Stimulated activated CD4-positive, alpha-beta T cell treated with anti-CD3 and anti-CD28 coated beads, Interleukin-12 subunit alpha, Interleukin-12 subunit beta, amount 100 ng/mL, for 48 hours (primary cell): ENCODE measurements around the gene CACHD1.

Experiments
- DNase-seq, 3 donors: peaks; one replicate each; pipeline ENCODE4 v3.0.0-alpha.2; 2020; ENCODE audit warnings: low read depth in 2 of 3, low spot score in 1 of 3

The CACHD1 gene

DNA sequence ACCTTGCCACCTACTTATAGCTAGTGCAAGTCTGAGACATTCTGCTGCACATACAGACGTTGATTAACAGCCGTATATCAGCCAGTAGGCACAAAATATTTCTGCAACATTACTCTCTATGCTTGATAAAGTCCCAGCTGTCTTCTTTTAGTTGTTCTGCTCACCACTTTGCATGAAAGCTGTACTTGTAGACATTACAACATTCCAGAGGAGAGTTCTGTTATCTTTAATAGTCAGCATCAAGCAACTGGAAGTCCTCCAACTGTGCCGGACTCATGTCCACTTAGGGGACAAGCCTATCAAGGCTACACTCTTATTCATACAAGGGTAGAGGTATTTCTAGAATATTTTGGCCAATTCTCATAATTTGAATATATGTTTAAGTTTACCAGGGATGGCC lies 50.0 kb downstream of the CACHD1 start:
- DNase-seq, result no peak

DNA sequence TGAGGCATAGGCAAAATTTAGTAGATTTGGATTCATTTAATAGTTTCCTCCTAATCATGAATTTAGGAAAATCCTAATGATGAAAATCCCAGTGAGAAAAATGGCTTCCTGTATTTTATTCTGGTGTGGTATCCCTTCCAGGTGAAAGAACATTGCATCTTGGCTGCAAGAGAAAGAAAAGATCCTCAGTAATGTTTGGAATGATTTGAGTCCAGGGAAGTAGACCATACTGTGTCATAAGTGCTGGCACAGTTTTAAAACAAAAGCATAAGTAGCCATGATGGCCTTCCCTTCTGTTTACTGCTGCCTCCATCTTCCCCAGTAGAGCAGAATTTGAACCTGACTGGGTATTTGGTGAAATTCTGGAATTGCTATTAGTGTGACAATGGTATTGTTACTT lies 52.8 kb downstream of the CACHD1 start:
- DNase-seq, result no peak

DNA sequence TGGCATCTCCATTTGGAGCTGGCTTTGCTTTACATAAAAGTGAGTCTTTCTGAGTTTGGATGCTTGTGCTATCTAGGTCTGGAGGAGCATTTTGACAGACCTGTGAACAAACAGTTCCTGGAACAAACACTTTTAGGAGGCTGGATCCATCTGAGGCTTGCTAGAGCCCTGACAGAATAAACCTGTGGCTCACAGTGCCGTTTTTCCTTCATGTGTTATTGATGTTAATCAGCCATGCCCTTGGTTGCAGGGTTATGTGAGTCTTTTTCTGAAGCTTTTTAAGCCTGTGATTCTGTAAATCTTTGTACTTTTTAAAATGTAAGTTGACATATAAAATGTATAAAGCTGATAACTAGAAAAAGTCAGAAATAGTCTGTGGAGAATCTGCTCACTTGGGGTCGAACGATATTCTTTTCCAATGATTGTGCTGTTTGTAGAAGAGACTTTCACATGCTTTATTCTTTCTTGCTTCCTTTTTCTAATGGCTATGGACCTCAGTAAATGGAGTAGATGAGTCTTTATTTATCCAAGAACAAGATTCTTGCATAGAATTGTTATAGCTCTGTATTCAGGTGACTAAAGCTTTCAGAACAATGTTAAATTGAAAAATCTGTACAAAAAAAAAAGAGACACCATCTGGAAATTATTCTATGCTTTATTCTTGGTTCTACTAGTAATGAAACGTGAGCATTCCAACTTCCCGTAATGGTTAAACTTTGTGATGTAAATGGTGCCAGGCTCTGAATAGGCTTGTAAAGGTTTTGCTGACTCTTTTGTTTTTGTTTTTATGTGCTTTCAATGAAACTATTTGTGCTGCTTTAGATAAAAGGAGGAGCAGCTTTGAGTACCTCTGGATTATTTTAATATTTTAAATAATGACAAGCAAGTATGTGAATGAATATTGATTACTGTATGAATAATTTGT lies 53.7 kb downstream of the CACHD1 start:
- DNase-seq, result no peak

DNA sequence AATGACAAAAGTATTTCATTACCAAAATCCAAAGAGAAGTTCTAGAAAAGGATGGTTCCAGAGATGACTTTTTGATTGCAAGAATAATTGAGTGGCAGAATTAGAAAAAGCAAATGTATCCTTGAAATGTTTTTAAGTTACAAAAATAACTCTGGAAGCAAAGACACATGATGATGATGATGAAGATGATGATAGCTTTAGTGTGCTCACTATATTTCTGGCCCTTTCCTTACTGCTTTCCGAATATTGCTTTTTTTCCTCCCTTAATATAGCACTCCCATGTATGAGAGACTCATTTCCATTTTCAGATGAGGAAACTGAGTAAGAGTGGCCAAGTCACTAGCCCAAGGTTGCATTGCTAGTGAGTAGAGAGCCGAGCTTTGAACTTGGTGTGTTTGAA lies 54.7 kb downstream of the CACHD1 start:
- no peak for DNase-seq

DNA sequence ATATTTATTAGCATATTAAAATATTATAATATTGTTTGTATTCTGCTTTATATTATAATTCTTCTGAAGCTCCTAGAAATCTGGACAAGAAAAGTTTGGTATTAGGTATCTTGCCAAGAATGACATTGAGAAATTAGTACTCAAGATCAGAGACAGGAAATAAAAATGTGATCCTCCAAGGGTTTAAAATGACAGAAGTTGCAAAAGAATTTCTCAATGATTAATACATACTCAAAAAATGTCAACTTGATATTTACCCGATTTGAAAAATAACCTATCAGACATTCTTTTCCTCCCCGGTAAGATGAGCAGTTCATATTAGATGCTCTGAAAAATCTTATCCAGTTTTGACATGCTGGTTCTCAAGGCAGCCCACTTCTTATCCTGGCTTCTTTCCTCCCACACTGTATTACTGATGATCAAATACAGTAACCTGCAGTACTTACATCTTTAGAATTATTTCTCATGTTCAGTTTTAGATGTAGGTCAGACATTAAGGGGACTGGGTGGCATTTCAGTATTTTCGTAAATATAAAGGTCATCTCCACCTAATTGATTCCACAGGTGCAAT lies 55.3 kb downstream of the CACHD1 start:
- no peak for DNase-seq

DNA sequence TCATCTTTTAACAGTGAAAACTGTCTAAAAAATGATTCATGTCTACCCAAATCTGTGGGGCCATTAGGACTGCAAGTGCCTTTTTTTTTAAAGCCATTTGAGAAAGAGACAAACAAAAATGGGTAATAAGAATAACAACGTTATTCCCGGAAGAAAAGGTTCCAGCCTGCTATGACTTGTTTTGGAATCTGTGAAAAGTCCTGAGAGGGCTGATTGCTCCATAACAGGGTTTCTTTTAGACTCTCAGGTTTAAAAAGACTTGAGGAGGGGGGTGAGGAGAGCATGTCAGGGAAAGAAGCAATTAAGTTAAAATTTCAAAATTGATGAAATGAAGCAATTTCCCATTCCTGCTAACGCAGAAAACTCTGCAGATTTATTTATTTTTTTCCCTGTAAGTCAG lies 56.4 kb downstream of the CACHD1 start:
- no peak for DNase-seq

DNA sequence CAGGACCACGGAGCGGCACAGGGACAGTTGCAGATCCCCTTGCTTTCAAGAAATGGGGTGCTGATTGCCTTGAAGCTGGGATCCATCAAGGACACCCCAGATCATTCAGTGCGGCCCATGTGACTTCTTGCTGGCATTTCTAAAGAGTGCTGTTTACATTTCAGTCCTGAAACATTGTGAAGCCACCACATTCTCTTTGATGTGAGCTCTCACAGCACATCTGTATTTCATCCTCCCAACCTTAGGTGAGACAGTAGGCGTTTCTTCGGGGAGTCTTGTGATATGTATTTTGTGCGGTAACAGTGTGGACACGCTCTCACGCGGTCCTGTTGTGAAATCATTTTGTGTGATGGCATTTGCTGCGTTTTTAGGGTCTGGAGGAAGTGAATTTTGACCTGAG lies 57.2 kb downstream of the CACHD1 start:
- no peak for DNase-seq

DNA sequence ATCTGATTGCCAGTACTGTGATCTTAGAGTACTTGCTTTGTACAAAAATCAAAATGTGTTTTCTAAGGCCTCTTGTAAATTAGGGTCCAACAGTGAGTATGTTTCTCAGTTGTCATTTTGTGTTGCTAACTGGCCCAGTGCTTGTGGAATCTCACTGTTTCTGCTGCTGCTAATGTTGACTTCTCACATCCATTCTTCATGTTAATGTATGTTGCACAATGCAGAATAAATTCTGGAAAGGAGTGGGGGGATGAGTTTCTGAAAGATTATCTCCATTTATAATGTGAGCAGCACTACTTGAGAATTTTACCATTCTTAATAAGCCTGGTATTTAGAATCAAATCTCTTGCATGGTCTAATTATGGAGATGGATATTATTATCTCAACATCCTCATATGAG lies 57.9 kb downstream of the CACHD1 start:
- DNase-seq, result no peak

DNA sequence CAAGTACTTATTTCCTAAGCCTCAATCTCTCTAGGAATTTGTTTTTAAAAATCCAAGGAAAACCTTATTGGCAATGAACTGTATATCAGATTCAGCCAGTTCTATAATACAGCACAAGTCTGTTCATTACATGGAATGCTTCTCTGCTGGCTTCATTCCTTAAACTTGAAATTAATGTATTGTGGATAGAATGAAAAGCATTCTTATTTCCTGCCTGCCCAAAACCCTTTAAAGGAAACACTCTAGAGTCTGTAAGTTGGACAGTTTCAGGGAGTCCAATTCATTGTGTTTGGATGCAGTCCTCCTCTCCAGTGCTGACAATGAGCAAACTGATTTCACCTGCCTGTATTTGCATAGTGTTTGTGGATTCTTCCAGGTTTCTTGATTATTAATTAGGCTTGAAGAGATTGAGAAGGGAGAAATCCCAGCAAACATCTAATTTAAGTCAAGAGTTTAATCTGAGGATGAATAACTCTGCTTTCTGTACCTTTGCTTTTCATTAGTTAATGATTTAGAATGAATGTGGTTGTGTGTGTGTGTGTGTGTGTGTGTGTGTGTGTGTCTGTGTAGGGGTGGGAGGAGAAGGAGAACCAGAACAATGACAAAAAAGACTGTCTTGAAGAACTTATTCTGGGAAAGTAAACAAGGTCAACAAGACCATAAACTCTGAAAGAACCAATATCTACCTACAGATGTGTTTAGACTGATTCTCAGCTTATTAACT lies 61.2 kb downstream of the CACHD1 start:
- DNase-seq, result no peak

DNA sequence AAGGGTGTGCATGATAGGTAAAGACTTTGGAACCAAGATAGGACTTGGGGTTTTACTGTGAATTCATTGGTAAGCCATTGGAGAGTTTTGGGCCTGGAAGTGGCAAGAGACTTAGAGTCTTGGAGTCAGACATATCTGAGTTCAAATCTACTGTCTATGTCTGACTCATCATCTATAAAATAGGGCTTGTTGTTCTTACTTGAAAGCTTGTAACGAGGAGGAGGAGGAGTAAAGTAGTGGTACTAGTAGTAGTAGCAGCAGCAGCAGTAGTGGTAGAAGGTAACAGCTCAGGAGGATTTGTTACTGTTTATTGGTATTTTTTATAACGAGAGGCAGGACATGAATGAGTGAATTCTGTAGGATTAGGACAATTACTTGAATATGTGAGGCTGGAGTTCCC lies 62.7 kb downstream of the CACHD1 start:
- no peak for DNase-seq

DNA sequence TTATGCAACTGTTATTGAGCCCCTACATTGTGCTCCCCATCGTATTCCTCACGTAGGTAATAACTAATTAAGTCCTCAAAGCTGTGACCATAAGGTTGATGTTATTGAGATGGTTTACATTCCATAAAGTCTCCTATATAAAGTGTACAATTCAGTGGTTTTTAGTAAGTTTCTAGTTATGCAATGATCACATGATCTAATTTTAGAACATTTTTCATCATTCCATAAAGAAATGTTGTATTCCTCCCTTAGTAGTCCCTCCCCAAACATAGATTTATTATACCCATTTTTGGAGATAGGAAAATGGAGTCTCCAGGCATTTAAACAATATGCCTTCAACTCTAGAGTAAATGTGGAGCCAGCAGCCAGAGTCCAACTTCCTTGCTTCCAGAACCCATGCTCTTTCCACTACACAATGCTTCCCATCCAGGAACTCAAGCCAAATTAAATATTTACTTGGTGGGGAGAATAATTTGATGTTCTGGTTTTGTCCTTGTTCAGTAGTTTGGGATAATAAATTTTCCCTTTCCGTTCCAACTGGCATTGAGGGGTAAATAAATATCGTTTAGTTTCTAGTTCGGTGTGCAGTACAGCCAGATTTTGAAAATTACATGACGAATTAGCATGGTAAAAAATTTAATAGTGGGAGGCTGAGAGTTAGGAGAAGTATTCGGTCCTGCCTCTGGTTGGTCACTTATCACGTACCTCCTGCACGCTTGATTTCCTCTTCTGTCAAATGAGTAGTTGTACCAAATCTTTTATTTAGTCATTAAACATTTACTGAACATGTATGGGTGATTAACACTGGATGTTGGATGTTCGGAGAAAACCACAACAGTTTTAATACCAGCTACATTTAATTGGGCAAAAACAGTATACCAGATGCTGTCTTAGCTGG lies 66.3 kb downstream of the CACHD1 start:
- no peak for DNase-seq

DNA sequence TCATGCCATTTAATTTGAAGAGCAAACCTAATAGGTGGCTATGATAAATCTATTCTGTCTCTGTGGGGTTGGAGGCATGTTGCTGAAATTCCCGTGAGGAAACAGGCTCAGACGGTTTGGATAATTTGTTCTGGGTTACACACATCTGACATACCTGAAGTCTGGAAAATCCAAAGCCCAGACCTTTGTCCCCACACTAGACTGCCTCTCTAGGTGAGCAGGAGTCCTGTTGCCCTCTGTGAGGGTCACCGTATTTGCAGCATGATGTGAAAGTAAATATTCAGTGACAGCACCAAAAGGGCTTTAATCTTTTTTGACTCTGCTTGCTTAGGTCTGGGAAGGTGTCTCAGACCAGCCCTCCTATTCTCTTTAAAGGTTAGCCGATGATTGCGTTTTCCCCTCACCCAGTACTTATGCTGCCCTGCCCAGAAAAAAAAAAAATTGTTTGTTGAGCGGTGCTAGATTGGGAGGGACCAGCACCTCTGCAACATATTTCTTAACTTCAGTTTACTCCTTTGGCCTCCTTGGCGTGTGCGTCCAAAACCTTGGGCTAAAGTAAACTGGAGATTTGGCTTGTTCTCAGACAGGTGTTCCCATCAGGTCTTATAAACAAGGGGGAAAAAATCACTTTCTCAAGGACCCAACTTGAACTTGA lies 67.0 kb downstream of the CACHD1 start:
- no peak for DNase-seq

DNA sequence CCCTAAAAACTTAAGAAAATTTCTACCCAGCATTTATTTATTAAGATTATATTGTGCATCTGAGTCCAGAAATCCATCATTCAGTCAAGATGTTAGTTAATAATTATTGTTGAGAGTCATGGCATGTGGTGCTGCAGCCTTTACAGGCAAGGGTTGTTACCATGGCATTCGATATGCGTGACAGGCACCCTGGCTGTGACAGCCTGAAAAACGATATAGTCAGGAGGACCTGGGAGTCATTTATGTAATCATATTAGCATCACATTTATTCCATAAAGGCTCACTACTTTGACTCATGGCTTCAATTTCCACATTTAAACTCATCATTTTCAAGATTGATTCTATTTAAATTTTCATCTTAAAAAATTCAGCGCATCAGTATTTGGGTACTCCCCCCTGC lies 68.0 kb downstream of the CACHD1 start:
- DNase-seq, result peak in 1 of 3 donors; percentile 3

DNA sequence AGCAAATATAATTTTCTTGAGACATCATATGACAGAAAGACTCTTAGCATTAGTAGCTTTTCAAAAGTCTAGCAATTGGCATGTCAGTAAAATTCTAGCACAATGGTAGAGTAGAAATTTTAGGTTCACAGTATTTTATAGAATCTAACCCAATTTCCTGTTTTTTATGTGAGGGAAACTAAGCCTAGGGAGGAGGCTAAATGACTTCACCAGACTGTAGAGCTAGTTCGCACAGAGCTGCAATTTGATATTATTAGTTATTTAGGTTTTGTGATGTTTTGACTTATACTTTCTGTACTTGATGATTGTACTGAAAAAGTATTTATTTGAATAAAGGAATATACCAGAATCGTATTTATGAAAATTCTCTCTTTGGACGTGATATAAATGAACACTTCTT lies 68.5 kb downstream of the CACHD1 start:
- DNase-seq, result no peak

DNA sequence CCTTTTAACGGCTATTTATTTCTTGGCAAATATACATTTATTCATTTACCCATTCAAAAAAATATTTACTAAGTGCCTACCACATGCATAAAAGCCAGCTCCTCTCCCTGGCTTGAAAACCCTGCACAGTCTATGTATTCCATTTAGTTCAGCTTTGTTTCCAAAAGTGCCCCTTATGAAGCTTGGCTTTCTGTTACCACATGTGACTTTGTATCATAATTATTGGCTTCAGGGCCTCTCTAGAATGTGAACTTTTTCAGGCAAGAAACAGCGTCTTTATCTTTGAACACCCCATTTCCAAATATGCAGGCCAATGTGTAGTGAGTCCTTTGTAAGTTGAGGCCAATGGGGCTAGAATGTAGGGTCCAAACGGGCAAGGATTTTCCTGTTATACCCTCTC lies 69.4 kb downstream of the CACHD1 start:
- DNase-seq, result no peak

DNA sequence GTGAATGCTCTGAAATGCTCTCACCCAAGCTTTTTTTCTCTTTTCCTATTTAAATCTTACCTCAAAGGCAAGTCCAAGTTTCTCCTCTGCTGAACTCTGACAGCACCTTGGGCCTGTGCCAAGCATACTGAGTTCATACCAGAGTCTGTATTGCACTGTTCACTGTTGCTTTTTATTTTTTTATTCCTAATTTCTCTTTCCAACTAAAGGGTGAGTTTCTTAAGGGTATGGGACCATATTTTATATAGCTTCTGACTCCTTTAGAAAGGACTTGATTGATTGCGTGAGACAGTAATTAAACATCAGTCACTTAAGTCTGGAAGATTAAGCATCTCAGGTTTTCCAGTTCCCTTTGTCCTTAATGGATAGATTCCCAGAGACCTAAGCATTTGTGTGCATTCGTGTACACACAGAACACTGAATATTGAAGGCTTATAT lies 69.9 kb downstream of the CACHD1 start:
- no peak for DNase-seq

DNA sequence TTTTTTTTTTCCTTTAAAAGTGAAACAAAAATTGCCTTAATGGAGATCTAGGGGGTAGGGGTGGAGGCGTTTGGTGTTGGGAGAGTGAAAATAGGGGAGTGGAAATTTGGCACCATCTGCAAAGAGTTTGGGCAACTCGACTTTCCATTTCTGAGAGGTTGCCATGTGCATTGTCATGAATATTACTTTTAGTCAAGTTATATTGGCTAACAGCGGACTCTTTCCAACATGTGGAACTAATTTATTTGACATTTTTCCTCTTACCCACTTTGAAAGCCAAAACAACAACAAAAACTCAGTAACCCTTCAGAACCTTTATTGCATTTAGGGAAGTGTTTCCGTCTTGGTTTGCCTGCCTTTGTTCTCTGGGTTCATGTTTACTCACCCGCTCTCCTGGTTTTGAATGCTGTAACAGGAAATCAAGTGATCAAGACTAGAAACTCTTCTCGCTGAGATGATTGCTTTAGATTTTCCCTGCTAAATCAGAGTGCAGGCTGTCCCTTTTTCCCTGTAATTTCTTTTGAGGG lies 70.4 kb downstream of the CACHD1 start:
- DNase-seq, result no peak

DNA sequence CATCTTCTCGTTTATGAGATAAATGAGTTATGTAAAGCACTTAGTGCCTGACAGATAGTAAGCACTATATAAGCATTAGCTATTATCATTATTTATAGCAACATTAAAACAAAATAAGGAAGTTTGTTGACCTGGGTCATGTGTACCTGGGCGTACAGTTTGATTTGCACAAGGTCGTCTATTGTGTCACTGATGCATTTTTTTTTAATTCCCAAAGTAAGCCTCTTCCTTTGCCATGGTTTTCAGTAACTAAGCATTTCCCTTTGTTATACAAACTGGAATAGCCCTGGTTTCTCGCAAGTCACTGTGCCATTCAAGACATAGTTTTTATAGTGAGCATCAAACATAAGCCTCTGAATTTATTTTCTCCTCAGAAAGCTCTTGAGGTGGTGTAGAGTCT lies 72.2 kb downstream of the CACHD1 start:
- no peak for DNase-seq

DNA sequence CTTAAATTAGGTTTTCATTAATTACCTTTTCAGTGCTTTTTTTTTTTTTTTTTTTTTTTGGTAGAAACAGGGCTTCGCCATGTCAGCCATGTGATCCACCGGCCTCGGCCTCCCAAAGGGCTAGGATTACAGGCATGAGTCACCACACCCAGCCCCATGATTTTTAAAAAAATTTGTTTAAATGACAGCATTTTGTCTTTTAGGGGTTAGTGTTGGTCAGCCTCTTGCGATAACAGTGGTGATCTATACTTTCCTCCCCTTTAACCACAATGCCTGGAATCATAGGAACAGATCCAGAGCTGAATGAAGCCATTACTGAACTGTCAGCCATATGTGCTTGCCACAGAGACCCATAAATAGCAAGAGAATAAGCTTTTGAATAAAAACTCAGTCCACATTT lies 73.9 kb downstream of the CACHD1 start:
- DNase-seq, result no peak

DNA sequence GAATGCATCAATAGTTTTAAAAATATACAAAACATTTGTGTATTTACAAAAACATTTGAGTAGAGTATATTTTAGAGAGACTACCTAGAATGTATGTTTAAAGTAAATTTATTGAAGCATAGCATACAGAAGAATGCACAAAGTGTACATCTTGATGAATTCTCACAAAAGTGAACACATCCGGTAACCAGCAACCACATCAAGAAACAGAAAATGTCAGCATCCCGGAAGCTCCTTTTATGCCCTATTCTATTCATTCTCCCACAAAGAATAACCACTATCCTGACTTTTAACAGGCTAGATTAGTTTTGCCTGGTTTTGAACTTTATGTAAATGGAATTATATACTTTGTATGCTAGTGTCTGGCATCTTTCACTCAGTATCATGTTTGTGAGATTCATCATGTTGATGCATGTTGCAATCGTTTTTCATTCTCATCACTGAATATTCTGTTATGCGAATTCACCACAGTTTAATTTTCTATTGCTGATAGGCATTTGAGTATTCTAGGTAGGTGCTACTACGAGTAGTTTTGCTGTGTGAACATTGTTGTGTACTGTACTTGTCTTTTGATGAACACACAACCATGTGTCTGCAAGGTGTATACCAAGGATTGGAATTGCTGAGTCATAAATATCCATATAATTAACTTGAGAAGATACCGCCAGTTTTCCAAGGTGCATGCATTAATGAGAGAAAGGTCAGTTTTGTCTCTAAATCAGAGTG lies 75.4 kb downstream of the CACHD1 start:
- DNase-seq, result no peak
